Pancreas (tissue), 10 donors: ENCODE results near the gene PRXL2B. TPM values are rescaled to one million over a fixed set of nuclear protein-coding genes. Genes with fewer than 3 reads are reported as not detected.
"Not testable (repeated sequence)": the region's sequence is repeated elsewhere in the genome, so short reads cannot be mapped to it uniquely, and the experiment has no call there.

Experiments used
- ATAC-seq, 4 donors: fragments of 200-7000 bp; cut with Tn5 transposase; one replicate each; pipeline versions ENCODE4 v1.8.0 to v1.9.1; 2020; ENCODE audit warnings: mild to moderate bottlenecking in 4 of 4, moderate library complexity in 4 of 4
- DNase-seq, 6 donors: peaks; one replicate each; pipeline ENCODE4 v3.0.0-alpha.2; 2020
- FAIRE-seq: peaks from 2 replicates; lab custom pipeline; 2012; peaks lifted over from hg19 to GRCh38; lab: Jason Lieb, UNC
- H3K27ac ChIP-seq, 4 donors: fragments of 200-600 bp; sonication (generic); 1 replicate in 3 of 4; 2 replicates in 1 of 4; pipeline versions ENCODE4 v1.5.0 to v1.8.0; 2020
- H3K27me3 ChIP-seq, 4 donors: fragments of 200-600 bp; one replicate each; pipeline ENCODE4 v1.8.0; 2021
- H3K36me3 ChIP-seq, 3 donors: fragments of 200-600 bp; sonication (generic) in 1 of 3; one replicate each; pipeline versions ENCODE4 v1.5.0 to v1.8.0; 2020 to 2021
- H3K4me1 ChIP-seq, 3 donors: fragments of 200-600 bp; one replicate each; pipeline ENCODE4 v1.8.0; 2021
- H3K4me3 ChIP-seq, 4 donors: fragments of 200-600 bp; sonication (generic) in 2 of 4; one replicate each; pipeline versions ENCODE4 v1.5.0 to v1.8.0; 2020 to 2021
- H3K9me3 ChIP-seq, 4 donors: fragments of 200-600 bp; one replicate each; pipeline ENCODE4 v1.8.0; 2021
- WGBS, 2 donors: extraction: QIAGEN DNeasy Blood & Tissue Kit; methylation state at CpG; one replicate each; pipeline ENCODE4 v1.1.7; 2013; 5-methylcytosine and 5-hydroxymethylcytosine counted together
- intact Hi-C, 3 donors: fragments of 100-400 bp; cut with DNase I; formaldehyde crosslinking; loops; one replicate each; pipeline versions ENCODE4 v1.11.1 to v1.14.2; 2022
- polyA plus RNA-seq, 2 donors: library from polyadenylated mRNA; stranded (reverse); fragments of 200-250 nt; gene quantifications; one replicate each; pipeline ENCODE4 v1.2.3, GENCODE V29; 2013
- total RNA-seq, 6 donors: library from RNA; stranded (reverse); fragmentation: NEBNext Ultra II Directional in 4 of 6; extraction: Animal tissue kit (Norgen Biotek cat#: 25700) in 4 of 6; gene quantifications; one replicate each; pipeline versions ENCODE4 v1.2.1 to v1.2.4, GENCODE V29; 2021 to 2023
- TF ChIP-seq, protein P1 (sequence below), 4 donors: fragments of 200-600 bp; sonication (generic) in 3 of 4; IDR thresholded peaks; one replicate each; pipeline versions ENCODE4 v1.5.0 to v1.8.0; 2021; ENCODE audit warnings: antibody characterized with exemption in 4 of 4
- donor health status: healthy with polysubstance abuse.
- donor health status: DM: no; HTN: no; CAD: no; lungs with moderate emphysema.
- donor health status: DM: no; HTN: no; CAD: no.
- donor health status: control.
- donor health status: control.
- donor health status: Bipolar disorder and iron deficiency.
- donor health status: DM: yes; HTN: yes; CAD: no.
- donor health status: DM: no; HTN: no; CAD: no.
- donor health status: DM: no; HTN: no; CAD: no.
- donor health status: DM: yes; HTN: yes; CAD: no.

PRXL2B gene
- total and polyA plus RNA-seq, 8 donors = 3.3 to 16.4 (median 11.5) TPM

DNA sequence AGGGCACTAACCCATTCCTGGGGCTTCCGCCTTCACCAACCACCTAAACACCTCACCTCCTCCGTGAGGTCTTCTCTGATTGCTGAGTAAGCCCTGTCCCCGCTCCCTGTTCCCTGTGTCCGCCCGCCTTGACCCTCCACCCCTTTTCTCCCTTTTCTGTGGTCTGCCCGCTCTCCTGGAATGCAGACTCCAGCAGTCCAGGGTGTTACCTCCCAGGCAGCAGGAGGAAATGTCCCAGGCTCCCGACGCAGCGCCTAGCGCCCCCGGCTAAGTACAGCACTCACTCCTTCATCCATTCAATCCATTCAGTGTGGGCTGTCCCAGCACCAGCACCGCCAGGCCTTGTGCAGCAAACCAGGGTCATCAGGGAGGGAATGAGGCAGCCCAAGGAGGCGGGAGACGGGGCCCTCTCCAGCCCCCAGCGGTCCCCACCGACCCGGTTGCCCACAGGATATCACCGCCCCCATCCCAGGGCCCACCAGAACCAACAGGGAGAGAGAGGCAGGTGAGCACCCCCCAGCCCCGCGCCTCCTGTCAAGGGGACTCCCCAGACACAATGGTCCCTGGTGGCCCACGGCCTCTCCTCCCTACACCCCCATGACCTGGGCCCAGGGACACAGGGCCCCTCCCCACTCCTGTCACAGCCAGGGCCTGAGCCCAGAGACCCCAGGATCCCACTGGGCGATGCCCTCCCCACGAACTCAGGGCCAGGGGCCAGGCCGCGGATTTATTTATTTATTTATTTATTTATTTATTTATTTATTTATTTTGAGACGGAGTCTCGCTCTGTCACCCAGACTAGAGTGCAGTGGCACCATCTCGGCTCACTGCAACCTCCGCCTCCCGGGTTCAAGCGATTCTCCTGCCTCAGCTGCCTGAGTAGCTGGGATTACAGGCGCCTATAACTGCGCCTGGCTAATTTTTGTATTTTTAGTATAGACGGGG lies 20.2 kb upstream of the PRXL2B start:
- Histone ChIP-seq H3K36me3 (no peaks in the 10 kb centered on the region), H3K9me3 (no peaks in the 10 kb centered on the region), H3K4me3 (no peak overlapping the region), H3K27me3 (no peaks in the 10 kb centered on the region), H3K27ac (no peak overlapping the region), H3K4me1 (no peaks in the 10 kb centered on the region)
- 64 to 77% methylated on average over 29 to 34 of the region's 34 CpGs for WGBS, 2 donors
- no peak for FAIRE-seq
- peak in 3 of 4 donors; percentile 15 to 33 (median 23) for ATAC-seq
- intact Hi-C loops = no loop called here
- peak in 3 of 6 donors; percentile 15 to 56 (median 50) for DNase-seq
- TF ChIP-seq, protein P1, sequence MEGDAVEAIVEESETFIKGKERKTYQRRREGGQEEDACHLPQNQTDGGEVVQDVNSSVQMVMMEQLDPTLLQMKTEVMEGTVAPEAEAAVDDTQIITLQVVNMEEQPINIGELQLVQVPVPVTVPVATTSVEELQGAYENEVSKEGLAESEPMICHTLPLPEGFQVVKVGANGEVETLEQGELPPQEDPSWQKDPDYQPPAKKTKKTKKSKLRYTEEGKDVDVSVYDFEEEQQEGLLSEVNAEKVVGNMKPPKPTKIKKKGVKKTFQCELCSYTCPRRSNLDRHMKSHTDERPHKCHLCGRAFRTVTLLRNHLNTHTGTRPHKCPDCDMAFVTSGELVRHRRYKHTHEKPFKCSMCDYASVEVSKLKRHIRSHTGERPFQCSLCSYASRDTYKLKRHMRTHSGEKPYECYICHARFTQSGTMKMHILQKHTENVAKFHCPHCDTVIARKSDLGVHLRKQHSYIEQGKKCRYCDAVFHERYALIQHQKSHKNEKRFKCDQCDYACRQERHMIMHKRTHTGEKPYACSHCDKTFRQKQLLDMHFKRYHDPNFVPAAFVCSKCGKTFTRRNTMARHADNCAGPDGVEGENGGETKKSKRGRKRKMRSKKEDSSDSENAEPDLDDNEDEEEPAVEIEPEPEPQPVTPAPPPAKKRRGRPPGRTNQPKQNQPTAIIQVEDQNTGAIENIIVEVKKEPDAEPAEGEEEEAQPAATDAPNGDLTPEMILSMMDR (IDR thresholded peaks at IDR 0.05) = no peak

DNA sequence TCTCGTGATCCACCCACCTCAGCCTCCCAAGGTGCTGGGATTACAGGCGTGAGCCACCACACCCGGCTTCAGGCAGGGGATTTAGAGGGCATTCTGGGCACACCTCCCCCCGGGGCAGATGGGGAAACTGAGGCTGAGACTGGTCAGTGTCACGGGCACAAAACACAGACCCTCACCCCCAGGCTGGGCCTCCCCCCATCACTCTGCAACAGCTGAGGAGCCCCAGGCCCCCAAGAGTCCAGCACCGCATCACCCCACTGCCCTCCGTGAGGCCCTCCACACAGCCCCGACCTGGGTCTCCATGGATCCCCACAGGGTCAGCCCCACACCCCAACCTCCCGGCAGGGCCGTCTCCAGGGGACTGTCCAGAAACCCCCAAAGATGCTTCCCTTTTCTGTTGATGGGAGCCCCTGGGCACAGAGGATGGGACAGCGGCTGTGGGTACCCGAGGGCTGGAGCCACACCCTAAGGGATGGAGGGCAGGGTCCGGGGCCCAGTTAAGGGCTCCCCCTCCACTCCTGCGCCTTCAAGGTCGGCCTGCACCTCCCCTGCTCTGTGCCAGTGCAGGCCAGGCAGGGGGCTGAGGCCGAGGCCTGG lies 19.4 kb upstream of the PRXL2B start:
- DNase-seq = peak in 2 of 6 donors; percentile 11 to 48
- intact Hi-C loops = no loop called here
- H3K9me3 ChIP-seq = no peaks in the 10 kb centered on the region
- no peak overlapping the region for H3K4me3 ChIP-seq
- H3K27me3 ChIP-seq = no peaks in the 10 kb centered on the region
- no peak for FAIRE-seq
- ATAC-seq = no peak
- no peaks in the 10 kb centered on the region for H3K4me1 ChIP-seq
- H3K27ac ChIP-seq = no peak overlapping the region
- whole genome bisulfite sequencing, 2 donors = 63 to 74% methylated on average over 16 of the region's 16 CpGs
- TF ChIP-seq, protein P1 (IDR thresholded peaks at IDR 0.05) = no peak
- no peaks in the 10 kb centered on the region for H3K36me3 ChIP-seq

DNA sequence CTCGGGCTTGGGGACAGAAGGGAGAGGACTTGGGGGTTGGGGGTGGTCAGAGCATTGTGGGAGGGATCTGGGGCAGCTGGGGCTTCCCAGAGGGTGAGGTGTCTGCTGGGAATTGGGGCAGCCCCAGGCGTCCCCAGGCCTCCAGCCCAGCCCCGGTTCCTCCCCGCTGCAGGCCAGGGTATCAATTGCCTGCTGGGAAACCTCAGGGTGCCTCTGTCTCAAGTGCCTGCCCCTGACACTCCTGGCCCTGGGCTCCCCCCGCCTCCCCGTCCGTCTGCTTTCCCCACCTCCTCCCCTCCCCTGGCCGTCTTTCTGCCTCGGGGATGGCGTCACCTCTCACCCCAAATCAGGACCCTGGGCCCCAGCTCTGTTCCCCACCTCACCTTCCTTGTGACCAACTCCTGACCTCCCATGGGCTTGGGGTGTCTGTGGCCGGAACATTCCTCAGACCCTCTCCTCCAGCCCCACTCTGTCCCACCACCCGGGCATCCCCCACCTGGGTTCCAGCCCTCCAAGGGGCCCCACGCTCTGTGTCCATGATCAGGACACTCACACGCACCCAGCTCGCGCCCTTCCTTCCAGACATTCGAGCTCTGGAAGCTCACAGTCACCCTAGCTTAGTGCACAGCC lies 18.3 kb upstream of the PRXL2B start:
- intact Hi-C loops, FAIRE-seq: not testable (repeated sequence)
- peak in 2 of 6 donors; percentile 23 to 63 for DNase-seq

DNA sequence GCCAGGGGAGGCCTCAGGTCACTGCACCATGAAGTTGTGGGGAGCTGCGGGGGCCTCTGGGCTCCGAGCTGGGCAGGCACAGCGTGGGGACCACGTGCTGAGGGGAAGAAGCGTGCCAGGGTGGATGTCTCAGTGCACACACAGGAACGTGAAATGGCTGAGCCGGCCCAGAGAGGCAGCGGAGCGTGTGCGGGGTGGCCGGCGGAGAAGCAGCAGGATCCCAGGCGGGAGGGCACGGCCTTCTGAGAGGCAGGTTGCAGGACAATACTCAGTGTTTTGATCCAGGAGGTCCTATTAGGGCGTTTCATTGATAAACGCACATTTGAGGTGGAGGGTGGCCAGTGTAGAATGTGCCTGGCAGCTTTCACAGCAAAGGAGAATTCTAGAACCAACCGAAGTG lies 17.5 kb upstream of the PRXL2B start:
- Histone ChIP-seq H3K36me3 (no peaks in the 10 kb centered on the region), H3K27ac (no peak overlapping the region), H3K27me3 (no peaks in the 10 kb centered on the region), H3K4me3 (no peak overlapping the region), H3K9me3 (no peaks in the 10 kb centered on the region), H3K4me1 (no peaks in the 10 kb centered on the region)
- intact Hi-C loops = no loop called here
- DNase-seq (peak in 1 of 6 donors; percentile 45), ATAC-seq (no peak), FAIRE-seq (no peak)
- WGBS, 2 donors = 78 to 87% methylated on average over 15 to 17 of the region's 17 CpGs
- TF ChIP-seq, protein P1 (IDR thresholded peaks at IDR 0.05) = no peak

More for the DNA sequence above, 18.3 kb upstream of the PRXL2B start:
- H3K9me3 ChIP-seq, ATAC-seq, H3K27me3 ChIP-seq, H3K4me1 ChIP-seq, H3K36me3 ChIP-seq, H3K27ac ChIP-seq, H3K4me3 ChIP-seq: not testable (repeated sequence)
- 44 to 60% methylated on average over 2 to 11 of the region's 17 CpGs for WGBS, 2 donors

DNA sequence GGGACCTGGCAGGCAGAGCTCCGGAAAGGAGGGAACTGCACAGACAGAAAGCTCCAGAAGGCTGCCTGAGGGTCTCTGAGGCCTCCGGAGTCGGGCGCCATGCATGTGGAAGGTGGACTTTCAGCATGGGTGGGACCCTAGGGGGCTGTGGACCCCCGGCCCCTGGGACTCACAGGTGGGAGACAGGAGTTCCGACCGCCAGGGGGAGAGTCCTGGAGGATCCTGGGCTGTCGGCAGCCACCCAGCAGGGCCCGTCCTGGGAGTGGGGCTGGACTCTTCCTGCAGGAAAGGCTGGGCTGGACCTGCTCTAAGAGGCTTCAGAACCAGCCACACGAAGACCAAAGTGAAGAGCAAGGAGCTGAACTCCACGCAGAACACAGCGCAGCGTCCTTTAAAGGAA lies 16.9 kb upstream of the PRXL2B start:
- FAIRE-seq, intact Hi-C loops, H3K4me1 ChIP-seq, H3K4me3 ChIP-seq, H3K27me3 ChIP-seq, H3K27ac ChIP-seq, H3K9me3 ChIP-seq, ATAC-seq, H3K36me3 ChIP-seq: not testable (repeated sequence)
- WGBS, 2 donors = 72 to 80% methylated on average over 13 of the region's 13 CpGs
- peak in 2 of 6 donors; percentile 14 to 66 for DNase-seq
